HCT116 (cell line): ENCODE data around the gene PTPN4. TPM values are rescaled to one million over a fixed set of nuclear protein-coding genes. Genes with fewer than 3 reads are reported as not detected.

Source experiments
- ATAC-seq: fragments of 200-7000 bp; cut with Tn5 transposase; 2 replicates; pipeline ENCODE4 v1.9.1; 2020; ENCODE audit warnings: mild to moderate bottlenecking, moderate library complexity
- BruUV-seq: library from RNA; stranded (reverse); fragments of 400-500 nt; replicated peaks from 2 replicates; lab custom pipeline; 2021; lab: Mats Ljungman, UMichigan
- CTCF ChIA-PET: fragments of 300-600 bp; sonication (Branson Sonifier 250); formaldehyde crosslinking; loops from one replicate; lab custom pipeline; 2021; ENCODE audit warnings: antibody characterized with exemption; lab: Charles Lee
- POLR2A ChIA-PET: fragments of 300-600, 350-600 bp; sonication (Branson Sonifier 250); formaldehyde crosslinking; loops from one replicate; lab custom pipeline; 2021; ENCODE audit warnings: antibody characterized with exemption; lab: Charles Lee
- RAD21 ChIA-PET, 2 experiments: fragments of 300-600 bp; sonication (Branson Sonifier 250); formaldehyde crosslinking; loops; one replicate each; lab custom pipeline; 2023; ENCODE audit warnings: low total read pairs in 2 of 2; ENCODE audit not compliant: uncharacterized antibody in 2 of 2, unreplicated experiment in 2 of 2, low non-redundant PET in 1 of 2; lab: Charles Lee
- DNase-seq: peaks from one replicate; pipeline ENCODE4 v3.0.0-alpha.2; 2010; ENCODE audit warnings: low read depth, low spot score
- H2AFZ ChIP-seq: fragments of 200-600 bp; shearing (Covaris generic), sonication (generic); 2 replicates; pipeline ENCODE4 v1.6.1; 2017; ENCODE audit warnings: low read depth, mixed run types, mixed read lengths, antibody characterized with exemption, low read length; ENCODE audit not compliant: poor library complexity, severe bottlenecking
- H3K27ac ChIP-seq: 2 replicates; pipeline ENCODE4 v1.5.1; 2012; ENCODE audit warnings: low read depth, low read length
- H3K27me3 ChIP-seq: fragments of 200-600 bp; sonication (generic); 2 replicates; pipeline ENCODE4 v1.6.1; 2016; ENCODE audit warnings: mixed run types, low read length, mixed read lengths; ENCODE audit not compliant: insufficient read depth
- H3K36me3 ChIP-seq, 2 experiments: fragments of 200-500 bp in 1 of 2; fragments of 200-600 bp in 1 of 2; sonication (Bioruptor generic) in 1 of 2; sonication (generic) in 1 of 2; 2 replicates each; pipeline versions ENCODE4 v1.5.1 to v1.6.1; 2014 to 2016; ENCODE audit warnings: low read length in 2 of 2, inconsistent platforms in 1 of 2, mixed read lengths in 1 of 2, mixed run types in 1 of 2; ENCODE audit not compliant: insufficient read depth in 2 of 2, control insufficient read depth in 1 of 2
- H3K4me1 ChIP-seq, 2 experiments: fragments of 200-600 bp in 1 of 2; sonication (generic) in 1 of 2; 2 replicates each; pipeline versions ENCODE4 v1.5.1 to v1.6.1; 2012 to 2017; ENCODE audit warnings: low read length in 2 of 2, inconsistent platforms in 1 of 2, mild to moderate bottlenecking in 1 of 2, mixed read lengths in 1 of 2, mixed run types in 1 of 2, moderate library complexity in 1 of 2; ENCODE audit not compliant: insufficient read depth in 2 of 2, control insufficient read depth in 1 of 2
- H3K4me2 ChIP-seq: fragments of 200-600 bp; sonication (generic); 2 replicates; pipeline ENCODE4 v1.6.1; 2017; ENCODE audit warnings: mixed run types, low read length, mixed read lengths
- H3K4me3 ChIP-seq, 2 experiments: fragments of 200-600 bp in 1 of 2; sonication (generic) in 1 of 2; replicated peaks in 1 of 2; 2 replicates each; pipeline ENCODE4 v1.5.1; 2011 to 2016; ENCODE audit warnings: low read length in 2 of 2, control low read depth in 1 of 2, low read depth in 1 of 2, mild to moderate bottlenecking in 1 of 2, mixed read lengths in 1 of 2, mixed run types in 1 of 2
- H3K79me2 ChIP-seq: fragments of 200-600 bp; sonication (generic); 2 replicates; pipeline ENCODE4 v1.6.1; 2017; ENCODE audit warnings: mild to moderate bottlenecking, mixed run types, low read length, moderate library complexity, mixed read lengths; ENCODE audit not compliant: insufficient read depth
- H3K9ac ChIP-seq: fragments of 200-600 bp; sonication (generic); 2 replicates; pipeline ENCODE4 v1.6.1; 2016; ENCODE audit warnings: low read length, mixed read lengths
- H3K9me2 ChIP-seq: fragments of 200-600 bp; sonication (generic), shearing (Covaris generic); 2 replicates; pipeline ENCODE4 v1.6.1; 2017; ENCODE audit warnings: mixed run types, mild to moderate bottlenecking, moderate library complexity; ENCODE audit not compliant: insufficient read depth
- H3K9me3 ChIP-seq, 2 experiments: fragments of 200-500 bp in 1 of 2; fragments of 200-600 bp in 1 of 2; sonication (Bioruptor generic) in 1 of 2; sonication (generic) in 1 of 2; 2 replicates each; pipeline ENCODE4 v1.6.1; 2014 to 2017; ENCODE audit warnings: low read length in 2 of 2, mixed read lengths in 2 of 2, inconsistent platforms in 1 of 2, low read depth in 1 of 2, mild to moderate bottlenecking in 1 of 2, mixed run types in 1 of 2, moderate library complexity in 1 of 2; ENCODE audit not compliant: control insufficient read depth in 1 of 2, insufficient read depth in 1 of 2
- H4K20me1 ChIP-seq: fragments of 200-600 bp; sonication (generic), shearing (Covaris generic); 2 replicates; pipeline ENCODE4 v1.6.1; 2017; ENCODE audit warnings: mixed run types, mild to moderate bottlenecking, moderate library complexity; ENCODE audit not compliant: insufficient read depth
- ATF3 ChIP-seq: IDR thresholded peaks from 2 replicates; pipeline ENCODE4 v1.6.1; 2012
- CBX3 ChIP-seq: IDR thresholded peaks from 2 replicates; pipeline ENCODE4 v1.6.1; 2012; ENCODE audit warnings: low read depth
- CEBPB ChIP-seq: IDR thresholded peaks from 2 replicates; pipeline ENCODE4 v1.6.1; 2012; ENCODE audit warnings: low read depth
- EGR1 ChIP-seq: IDR thresholded peaks from 2 replicates; pipeline ENCODE4 v1.6.1; 2012; ENCODE audit warnings: low read depth
- EZH2 ChIP-seq: fragments of 200-600 bp; sonication (generic); IDR thresholded peaks from 2 replicates; pipeline ENCODE4 v1.6.1; 2017; ENCODE audit warnings: antibody characterized with exemption, mixed run types
- EZH2phosphoT487 ChIP-seq: fragments of 200-600 bp; IDR thresholded peaks from 2 replicates; pipeline ENCODE4 v1.6.1; 2018; ENCODE audit warnings: antibody characterized with exemption, borderline replicate concordance
- JUND ChIP-seq: IDR thresholded peaks from 2 replicates; pipeline ENCODE4 v1.6.1; 2012
- MAX ChIP-seq: IDR thresholded peaks from 2 replicates; pipeline ENCODE4 v1.6.1; 2012
- POLR2A ChIP-seq: IDR thresholded peaks from 2 replicates; pipeline ENCODE4 v1.7.0; 2011; ENCODE audit warnings: borderline replicate concordance; ENCODE audit not compliant: insufficient read depth, insufficient read length; ENCODE audit errors: extremely low read depth
- RAD21 ChIP-seq: IDR thresholded peaks from 2 replicates; pipeline ENCODE4 v1.6.1; 2012; ENCODE audit warnings: low read depth, mild to moderate bottlenecking
- REST ChIP-seq: IDR thresholded peaks from 2 replicates; pipeline ENCODE4 v1.6.1; 2012; ENCODE audit warnings: low read depth
- SIN3A ChIP-seq: IDR thresholded peaks from 2 replicates; pipeline ENCODE4 v1.6.1; 2012; ENCODE audit warnings: low read depth
- SRF ChIP-seq: IDR thresholded peaks from 2 replicates; pipeline ENCODE4 v1.6.1; 2012; ENCODE audit warnings: low read depth
- YY1 ChIP-seq: IDR thresholded peaks from 2 replicates; pipeline ENCODE4 v1.6.1; 2011; ENCODE audit warnings: low read length, low read depth, moderate library complexity, mild to moderate bottlenecking; ENCODE audit not compliant: insufficient replicate concordance; ENCODE audit errors: extremely low read depth
- ZFX ChIP-seq: fragments of 450-650 bp; IDR thresholded peaks from 2 replicates; pipeline ENCODE4 v1.6.1; 2017
- intact Hi-C: fragments of 100-400 bp; cut with micrococcal nuclease; formaldehyde crosslinking; loops from 2 replicates; pipeline ENCODE4 v1.10.0; 2022
- total RNA-seq: library from RNA; stranded (reverse); gene quantifications from one replicate; pipeline ENCODE4 v1.2.1, GENCODE V29; 2021; ENCODE audit not compliant: unreplicated experiment

The PTPN4 gene
- total RNA-seq, 1 experiment from 2014 or later, result 38.4 TPM

DNA sequence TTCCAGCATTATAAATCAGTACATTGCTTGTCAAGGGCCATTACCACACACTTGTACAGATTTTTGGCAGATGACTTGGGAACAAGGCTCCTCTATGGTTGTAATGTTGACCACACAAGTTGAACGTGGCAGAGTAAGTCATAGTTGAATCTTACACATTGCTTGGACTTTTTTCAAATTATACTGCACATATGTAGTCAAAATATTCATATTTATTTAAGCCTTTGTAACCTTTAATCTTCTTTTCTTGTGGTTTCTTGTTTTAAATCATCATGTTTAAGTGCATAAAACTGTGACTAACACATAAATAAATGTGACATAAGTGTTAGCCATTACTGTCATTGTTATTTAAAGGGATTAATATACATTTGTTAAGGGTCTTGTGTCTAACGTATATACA is 201.1 kb downstream of the PTPN4 start (continued):
- TF ChIP-seq MAX, result no peak

DNA sequence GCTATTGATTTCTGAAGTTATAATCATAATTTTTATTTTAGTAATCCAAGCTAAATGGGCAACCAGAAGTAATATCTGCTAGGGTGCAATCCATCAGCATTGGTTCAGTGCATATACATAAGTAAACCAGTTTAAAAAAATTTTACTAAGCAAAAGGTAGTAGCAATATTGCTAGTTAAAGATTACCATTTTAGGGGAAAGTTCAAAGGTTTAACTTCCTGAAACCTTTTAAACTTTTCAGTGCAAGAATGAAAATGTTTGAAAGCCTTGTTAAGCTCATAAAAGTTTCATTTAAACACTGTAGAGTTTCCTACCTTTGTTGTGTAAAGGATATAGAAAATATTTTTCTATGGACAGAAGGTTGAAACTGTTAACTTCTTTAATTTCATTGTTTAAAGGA is 222.2 kb downstream of the PTPN4 start:
- no peak overlapping the region for H2AFZ ChIP-seq
- no peak for TF ChIP-seq RAD21
- TF ChIP-seq CEBPB, result no peak
- TF ChIP-seq MAX, result no peak
- TF ChIP-seq POLR2A, result no peak
- TF ChIP-seq ZFX, result no peak
- no peak for TF ChIP-seq CBX3
- no peak for TF ChIP-seq EGR1
- no peak for TF ChIP-seq JUND
- TF ChIP-seq SIN3A, result no peak
- TF ChIP-seq EZH2phosphoT487, result no peak
- no peak for TF ChIP-seq SRF
- no peak for TF ChIP-seq REST
- TF ChIP-seq ATF3, result no peak
- no peak for TF ChIP-seq YY1
- no peak for TF ChIP-seq EZH2
- TF ChIP-seq, all 23 proteins: peak for 0
- Histone ChIP-seq H3K27me3 (no peaks in the 10 kb centered on the region), H3K4me1 (no peaks in the 10 kb centered on the region), H3K36me3 (no peaks in the 10 kb centered on the region), H3K9me3 (no peaks in the 10 kb centered on the region), H3K4me2 (no peak overlapping the region), H3K4me3 (no peak overlapping the region), H3K27ac (no peak overlapping the region), H4K20me1 (no peaks in the 10 kb centered on the region), H3K79me2 (no peaks in the 10 kb centered on the region), H3K9me2 (no peaks in the 10 kb centered on the region), H3K9ac (no peak overlapping the region)
- intact Hi-C loops, result no loop called here
- BruUV-seq, result no TSS peak
- ChIA-PET CTCF (no interaction called here), RAD21 (no interaction called here), POLR2A (no interaction called here)
- ATAC-seq (no peak), DNase-seq (no peak)
